A549 (cell line): ENCODE results near the gene POLR3A. TPM values are rescaled to one million over a fixed set of nuclear protein-coding genes. Genes with fewer than 3 reads are reported as not detected.

Experiments
- ATAC-seq, 2 experiments: fragments of 200-7000 bp in 1 of 2; fragments of >200 bp in 1 of 2; cut with Nextera tagmentation in 1 of 2; cut with Tn5 transposase in 1 of 2; 3 replicates each; pipeline versions ENCODE4 v1.8.0 to v1.9.1; 2018 to 2020; ENCODE audit warnings: mild to moderate bottlenecking in 1 of 2, moderate library complexity in 1 of 2
- CTCF ChIA-PET: fragments of 300-600 bp; sonication (Branson Sonifier 250); formaldehyde crosslinking; extraction: SDS; loops from one replicate; lab custom pipeline; 2021; ENCODE audit warnings: antibody characterized with exemption, inconsistent platforms; lab: Yijun Ruan, JAX
- POLR2A ChIA-PET: fragments of 350-600 bp; formaldehyde crosslinking; extraction: SDS; loops from one replicate; lab custom pipeline; 2021; ENCODE audit warnings: antibody characterized with exemption, inconsistent platforms; lab: Yijun Ruan, JAX
- DNase-seq, 2 experiments: peaks; one replicate each; pipeline versions ENCODE4 v3.0.0 to v3.0.0-alpha.2; 2011 to 2016; ENCODE audit warnings: low read depth in 1 of 2, low spot score in 1 of 2
- FAIRE-seq: peaks from 2 replicates; lab custom pipeline; 2011; peaks lifted over from hg19 to GRCh38; lab: Jason Lieb, UNC
- H3K27ac ChIP-seq, 2 experiments: fragments of >200 bp; sonication (Bioruptor Twin); formaldehyde crosslinking; 3 replicates each; pipeline ENCODE4 v1.5.1; 2016 to 2017
- H3K4me1 ChIP-seq: fragments of >200 bp; sonication (Bioruptor Twin); formaldehyde crosslinking; 3 replicates; pipeline ENCODE4 v1.6.1; 2016
- H3K4me2 ChIP-seq: fragments of >200 bp; sonication (Bioruptor Twin); formaldehyde crosslinking; 3 replicates; pipeline ENCODE4 v1.6.1; 2016
- H3K4me3 ChIP-seq: fragments of >200 bp; sonication (Bioruptor Twin); formaldehyde crosslinking; 3 replicates; pipeline ENCODE4 v1.5.1; 2016
- H3K9me3 ChIP-seq: fragments of >200 bp; sonication (Bioruptor Twin); formaldehyde crosslinking; 3 replicates; pipeline ENCODE4 v1.6.1; 2016
- CHD2 ChIP-seq: fragments of 150-350 bp; IDR thresholded peaks from 2 replicates; pipeline ENCODE4 v1.6.1; 2014; ENCODE audit warnings: low read length; ENCODE audit not compliant: partially characterized antibody
- EHF ChIP-seq: fragments of 250-450 bp; sonication (Bioruptor Pico); IDR thresholded peaks from 2 replicates; pipeline ENCODE4 v1.5.0; 2020; ENCODE audit warnings: mild to moderate bottlenecking
- ELK1 ChIP-seq: fragments of 150-350 bp; IDR thresholded peaks from 2 replicates; pipeline ENCODE4 v1.6.1; 2014; ENCODE audit warnings: low read depth, mild to moderate bottlenecking, low read length
- ESRRA ChIP-seq: fragments of 150-350 bp; IDR thresholded peaks from 2 replicates; pipeline ENCODE4 v1.6.1; 2014; ENCODE audit warnings: mild to moderate bottlenecking, low read length, borderline replicate concordance
- FOSB ChIP-seq: fragments of 250-450 bp; sonication (Bioruptor Pico); IDR thresholded peaks from 2 replicates; pipeline ENCODE4 v1.5.0; 2020; ENCODE audit warnings: mild to moderate bottlenecking, moderate library complexity
- FOXS1 ChIP-seq: fragments of 250-450 bp; sonication (Bioruptor Pico); IDR thresholded peaks from 2 replicates; pipeline ENCODE4 v1.5.0; 2020; ENCODE audit warnings: mild to moderate bottlenecking, moderate library complexity
- GATA3 ChIP-seq: IDR thresholded peaks from 2 replicates; pipeline ENCODE4 v1.6.1; 2012; ENCODE audit warnings: borderline replicate concordance
- HEYL ChIP-seq: fragments of 250-450 bp; sonication (Bioruptor Pico); IDR thresholded peaks from 2 replicates; pipeline ENCODE4 v1.8.0; 2021; ENCODE audit warnings: mild to moderate bottlenecking, moderate library complexity
- HMGXB4 ChIP-seq: fragments of 250-450 bp; sonication (Bioruptor Pico); IDR thresholded peaks from 2 replicates; pipeline ENCODE4 v1.5.0; 2021; ENCODE audit warnings: mild to moderate bottlenecking, moderate library complexity, borderline replicate concordance
- JUN ChIP-seq, 2 experiments: fragments of >200 bp; sonication (Bioruptor Twin); formaldehyde crosslinking; IDR thresholded peaks; 2 replicates in 1 of 2; 3 replicates in 1 of 2; pipeline ENCODE4 v1.6.1; 2016 to 2017
- KDM1A ChIP-seq: fragments of 200-600 bp; sonication (generic); IDR thresholded peaks from 2 replicates; pipeline ENCODE4 v1.6.1; 2016; ENCODE audit warnings: low read depth, mild to moderate bottlenecking
- KDM5A ChIP-seq: fragments of 200-600 bp; sonication (generic); IDR thresholded peaks from 2 replicates; pipeline ENCODE4 v1.6.1; 2016; ENCODE audit warnings: antibody characterized with exemption, mild to moderate bottlenecking
- MAZ ChIP-seq: fragments of 150-350 bp; IDR thresholded peaks from 2 replicates; pipeline ENCODE4 v1.6.1; 2014; ENCODE audit warnings: antibody characterized with exemption, low read depth, low read length, borderline replicate concordance
- MYC ChIP-seq: IDR thresholded peaks from 2 replicates; pipeline ENCODE4 v1.6.1; 2012; ENCODE audit warnings: mild to moderate bottlenecking, inconsistent platforms, low read length, improper control_type of control experiment, borderline replicate concordance
- RAD21 ChIP-seq, 2 experiments: fragments of >200 bp in 1 of 2; sonication (Bioruptor Twin) in 1 of 2; formaldehyde crosslinking in 1 of 2; IDR thresholded peaks in 1 of 2; conservative IDR thresholded peaks in 1 of 2; 2 replicates in 1 of 2; 3 replicates in 1 of 2; pipeline ENCODE4 v1.6.1; 2012 to 2018; ENCODE audit warnings: inconsistent platforms in 1 of 2
- RARB ChIP-seq: fragments of 250-450 bp; sonication (Bioruptor Pico); IDR thresholded peaks from 2 replicates; pipeline ENCODE4 v1.8.0; 2021; ENCODE audit warnings: mild to moderate bottlenecking, moderate library complexity
- RCOR1 ChIP-seq: fragments of 150-350 bp; IDR thresholded peaks from 2 replicates; pipeline ENCODE4 v1.6.1; 2014; ENCODE audit warnings: antibody characterized with exemption, low read length, low read depth
- RFX5 ChIP-seq: fragments of 450-650 bp; IDR thresholded peaks from 2 replicates; pipeline ENCODE4 v1.7.1; 2014; ENCODE audit warnings: antibody characterized with exemption, mild to moderate bottlenecking, moderate library complexity
- SMC3 ChIP-seq: fragments of >200 bp; sonication (Bioruptor Twin); formaldehyde crosslinking; IDR thresholded peaks from 3 replicates; pipeline ENCODE4 v1.6.1; 2018; ENCODE audit warnings: inconsistent platforms
- ZC3H11A ChIP-seq: fragments of 450-650 bp; IDR thresholded peaks from 2 replicates; pipeline ENCODE4 v1.6.1; 2014; ENCODE audit warnings: antibody characterized with exemption, mild to moderate bottlenecking
- ZNF302 ChIP-seq: fragments of 250-450 bp; sonication (Bioruptor Pico); IDR thresholded peaks from 2 replicates; pipeline ENCODE4 v1.9.0; 2021; ENCODE audit warnings: inconsistent platforms, mild to moderate bottlenecking, moderate library complexity
- WGBS: methylation state at CpG from one replicate; pipeline ENCODE4 v1.1.6; 2017; ENCODE audit errors: missing lambda C conversion rate; 5-methylcytosine and 5-hydroxymethylcytosine counted together
- polyA plus RNA-seq, 4 experiments: library from polyadenylated mRNA; depleted of rRNA in 3 of 4; stranded (reverse); fragments of >200 nt; fragmentation: RNase III in 1 of 4; extraction: RNeasy Plus Mini Kit Qiagen cat#74134 plus additional on column Dnase treatment in 1 of 4; gene quantifications; 2 replicates in 3 of 4; 3 replicates in 1 of 4; pipeline ENCODE4 v1.2.3, GENCODE V29; 2011 to 2017
- TF ChIP-seq, protein P1 (sequence below): fragments of 250-450 bp; sonication (Bioruptor Pico); IDR thresholded peaks from 2 replicates; pipeline ENCODE4 v1.5.0; 2020; ENCODE audit warnings: low read depth, mild to moderate bottlenecking, moderate library complexity

Gene POLR3A
- polyA plus RNA-seq, 2 of the 4 experiments (the other 2 are of a cell fraction): 10.9 to 17.7 TPM

DNA sequence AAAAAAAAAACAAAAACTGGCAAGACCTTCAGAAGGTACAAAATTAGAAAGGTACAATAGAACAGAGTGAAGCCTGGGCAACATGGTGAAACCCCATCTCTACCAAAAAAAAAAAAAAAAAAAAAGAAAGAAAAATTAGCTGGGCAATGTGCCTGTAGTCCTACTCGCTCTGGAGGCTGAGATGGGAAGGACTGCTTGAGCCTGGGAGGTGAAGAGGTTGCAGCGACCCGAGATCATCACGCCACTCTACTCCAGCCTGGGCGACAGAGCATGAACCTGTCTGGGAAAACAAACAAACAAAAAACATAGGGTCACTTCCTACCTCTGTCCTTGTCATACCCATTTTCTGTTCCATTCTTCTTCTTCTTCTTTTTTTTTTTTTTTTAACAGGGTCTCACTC, 57.2 kb downstream of the POLR3A start:
- Histone ChIP-seq H3K4me3 (no peak overlapping the region), H3K27ac (no peak overlapping the region), H3K4me2 (no peak overlapping the region), H3K4me1 (peaks cover 17% of the 10 kb centered on the region), H3K9me3 (no peaks in the 10 kb centered on the region)
- no peak for TF ChIP-seq MYC
- TF ChIP-seq HEYL (CRISPR knock-in tag): no peak
- TF ChIP-seq FOXS1 (CRISPR knock-in tag): no peak
- no peak for TF ChIP-seq JUN (IDR thresholded peaks at IDR 0.05)
- no peak for TF ChIP-seq RARB (CRISPR knock-in tag)
- no peak for TF ChIP-seq CHD2
- TF ChIP-seq FOSB: no peak
- no peak for TF ChIP-seq RCOR1
- no peak for TF ChIP-seq KDM1A
- no peak for TF ChIP-seq RFX5
- DNase-seq: no peak
- ChIA-PET CTCF (interaction anchor here (1.3 kb wide), 2 partner anchors 82 to 125 kb away, joined by 3 to 5 read pairs; no protein-coding TSS in a partner anchor), POLR2A (no interaction called here)
- ATAC-seq: no peak
- 87% methylated on average over 5 of the region's 5 CpGs for WGBS
- FAIRE-seq: no peak

GRCh38 chr10:77971804-77972144, 57.5 kb downstream of the POLR3A start:
- no peak for TF ChIP-seq RAD21 (conservative IDR thresholded peaks at IDR 0.05 in 1 of 2, IDR thresholded peaks at IDR 0.05 in 1 of 2)
- TF ChIP-seq ELK1: no peak
- no peak for TF ChIP-seq KDM1A
- TF ChIP-seq MAZ: no peak
- TF ChIP-seq ZC3H11A: no peak
- TF ChIP-seq ESRRA: no peak
- no peak for TF ChIP-seq SMC3
- no peak for TF ChIP-seq EHF (CRISPR knock-in tag)
- TF ChIP-seq ZNF302 (CRISPR knock-in tag): no peak
- no peak for TF ChIP-seq HMGXB4 (CRISPR knock-in tag)
- ChIA-PET CTCF (interaction anchor here (1.3 kb wide), 1 partner anchor 81 kb away, joined by 5 read pairs; no protein-coding TSS in a partner anchor), POLR2A (no interaction called here)
- Histone ChIP-seq H3K4me2 (peak overlapping the region; percentile 41; the same call in 2 of the 3 replicates), H3K9me3 (no peaks in the 10 kb centered on the region), H3K4me1 (peaks cover 17% of the 10 kb centered on the region), H3K27ac (peak overlapping the region in 1 of 2 experiments; percentile 40; a peak in 3 of 6 replicates), H3K4me3 (no peak overlapping the region)
- no peak for FAIRE-seq
- WGBS: 93% methylated on average over 3 of the region's 3 CpGs
- ATAC-seq: no peak
- DNase-seq: no peak

DNA sequence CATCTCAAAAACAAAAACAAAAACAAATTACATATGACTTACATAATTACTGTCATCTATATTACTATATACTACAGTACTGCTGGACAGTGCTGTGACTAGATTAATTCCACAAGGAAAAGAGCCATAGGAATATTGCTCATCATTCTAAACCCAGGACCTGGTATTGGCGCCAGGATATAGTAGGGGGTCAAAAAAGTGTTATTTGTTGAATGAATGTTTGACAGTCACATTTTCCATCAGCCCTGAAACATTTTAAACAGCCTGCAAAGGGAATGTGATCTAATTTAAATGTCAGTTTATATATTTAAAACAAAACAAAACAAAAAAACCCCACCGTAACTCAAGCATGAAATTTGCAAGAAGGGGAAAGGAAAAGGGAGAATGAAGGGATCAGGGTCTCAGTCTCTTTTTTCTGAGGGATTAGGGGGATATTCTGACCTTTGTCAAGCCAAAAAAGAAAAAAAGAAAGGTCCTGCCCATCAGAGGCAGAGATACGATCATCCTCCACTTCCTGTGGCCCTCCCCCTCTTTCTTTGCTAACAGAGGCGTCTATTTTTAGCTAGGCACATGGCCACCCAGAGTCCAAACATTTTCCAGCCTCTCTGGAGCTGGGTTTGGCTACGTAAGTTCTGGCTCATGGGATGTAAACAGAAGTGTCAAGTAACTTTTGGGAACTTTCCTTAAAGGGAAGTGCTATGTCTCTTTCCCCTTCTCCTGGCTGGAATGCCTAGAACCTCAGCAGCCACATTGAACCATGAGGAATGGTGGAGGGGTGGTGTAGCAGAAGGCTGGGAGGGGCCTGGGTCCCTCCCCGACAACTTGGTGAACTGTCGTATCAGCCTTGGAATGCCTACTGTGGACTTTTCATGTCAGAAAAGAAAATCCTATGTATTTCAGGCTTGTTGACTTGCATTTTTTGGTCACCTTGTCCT, 58.2 kb downstream of the POLR3A start:
- peak; percentile 24 to 49 for DNase-seq

More for the DNA sequence above, 58.2 kb downstream of the POLR3A start:
- POLR2A ChIA-PET: no interaction called here
- WGBS: 62% methylated on average over 7 of the region's 7 CpGs
- FAIRE-seq (no peak), ATAC-seq (peak; percentile 66 to 75; a peak in 5 of 6 replicates)
- peak overlapping the region; percentile 41 for H3K4me2 ChIP-seq
- no peak overlapping the region for H3K4me3 ChIP-seq
- peaks cover 17% of the 10 kb centered on the region for H3K4me1 ChIP-seq
- CTCF ChIA-PET: no interaction called here
- H3K27ac ChIP-seq: peak overlapping the region; percentile 18 to 40; a peak in 3 of 6 replicates
- no peak for TF ChIP-seq KDM5A
- 0 out of 2 replicates have a peak, but pooled peaks have one; percentile 28 for TF ChIP-seq GATA3
- TF ChIP-seq, protein P1, sequence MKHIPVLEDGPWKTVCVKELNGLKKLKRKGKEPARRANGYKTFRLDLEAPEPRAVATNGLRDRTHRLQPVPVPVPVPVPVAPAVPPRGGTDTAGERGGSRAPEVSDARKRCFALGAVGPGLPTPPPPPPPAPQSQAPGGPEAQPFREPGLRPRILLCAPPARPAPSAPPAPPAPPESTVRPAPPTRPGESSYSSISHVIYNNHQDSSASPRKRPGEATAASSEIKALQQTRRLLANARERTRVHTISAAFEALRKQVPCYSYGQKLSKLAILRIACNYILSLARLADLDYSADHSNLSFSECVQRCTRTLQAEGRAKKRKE: no peak
- H3K9me3 ChIP-seq: no peaks in the 10 kb centered on the region
